SK-N-MC (cell line): ENCODE measurements around the gene MYO1D.
A peak's percentile ranks its signal among the peaks of the same experiment; 100 is the strongest.

Source experiments
- EZH2 ChIP-seq: fragments of 200-600 bp; sonication (generic); IDR thresholded peaks from one replicate; pipeline ENCODE4 v1.6.1; 2017; ENCODE audit warnings: antibody characterized with exemption
- FOXP2 ChIP-seq: optimal IDR thresholded peaks from 2 replicates; pipeline ENCODE3; 2011; ENCODE audit warnings: mild to moderate bottlenecking, moderate library complexity; ENCODE audit not compliant: insufficient read depth; ENCODE audit errors: extremely low read length, control extremely low read depth
- POLR2AphosphoS5 ChIP-seq: IDR thresholded peaks from 2 replicates; pipeline ENCODE4 v1.6.1; 2012; ENCODE audit warnings: mild to moderate bottlenecking, low read depth, low read length, borderline replicate concordance

DNA sequence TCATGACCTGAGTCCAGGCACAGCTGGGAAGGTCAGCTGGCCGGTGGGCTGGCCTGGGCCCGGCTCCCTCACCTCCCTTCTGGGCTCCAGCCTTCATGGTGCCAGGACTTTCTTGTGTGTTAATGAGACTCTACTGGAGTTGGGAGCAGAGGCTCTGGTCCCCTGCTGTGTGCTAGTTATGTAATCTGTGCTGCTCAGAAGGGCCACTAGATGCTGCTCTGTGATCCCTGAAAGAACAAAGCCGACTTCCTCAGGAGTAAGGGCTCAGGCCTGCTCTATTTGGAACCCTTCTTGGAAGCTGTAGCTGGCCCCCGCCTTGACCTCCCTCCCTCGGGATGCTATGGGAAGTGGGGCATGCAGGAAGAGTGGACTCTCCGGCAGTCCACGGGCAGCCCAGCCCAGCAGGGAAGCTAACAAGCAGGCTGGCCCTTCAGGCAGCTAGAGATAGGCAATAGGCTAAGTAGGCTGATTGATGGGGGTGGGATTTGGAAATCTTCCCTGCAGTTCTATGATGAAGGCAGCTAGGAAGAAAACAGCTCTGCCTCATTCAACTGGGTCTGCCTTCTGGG, 393.4 kb downstream of the MYO1D start:
- TF ChIP-seq POLR2AphosphoS5 (peak; percentile 29; the same call in 1 of the 2 replicates), EZH2 (no peak), FOXP2 (no peak)
